ENCODE results near the gene PSMC4.
"Not testable (repeated sequence)": the region's sequence is repeated elsewhere in the genome, so short reads cannot be mapped to it uniquely, and the experiment has no call there.

Gene PSMC4

GRCh38 chr19:39949026-39949747, 21.8 kb upstream of the PSMC4 start:
- DNase-seq = no peak

DNA sequence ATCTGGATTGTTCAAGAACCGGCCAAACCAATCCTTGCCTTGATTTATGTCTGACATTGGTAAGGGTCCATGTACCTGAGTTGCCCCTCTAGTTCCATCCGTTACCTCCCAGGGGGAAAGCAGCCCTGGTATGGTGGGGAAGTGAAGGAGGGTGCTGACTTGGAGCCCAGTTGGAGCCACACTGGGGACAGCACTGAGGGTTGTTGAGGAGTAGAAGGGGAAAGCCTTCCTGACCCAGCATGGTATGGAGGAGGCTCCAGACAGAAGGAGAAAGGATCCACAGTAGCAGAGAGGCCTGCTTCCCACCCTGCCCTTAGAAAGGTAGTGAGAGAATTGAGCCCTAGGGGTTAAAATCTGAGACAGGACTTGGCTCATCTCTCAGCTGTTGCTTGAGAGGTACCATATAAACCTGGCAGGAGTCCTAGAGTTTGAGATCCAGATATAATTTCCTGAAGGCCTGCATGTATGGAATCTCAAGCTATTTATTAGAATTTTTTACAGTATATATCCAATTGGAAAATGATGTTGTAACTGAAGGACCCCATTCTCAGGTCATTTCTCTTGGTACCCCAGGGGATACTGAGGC, 19.8 kb upstream of the PSMC4 start:
- DNase-seq = no peak

DNA sequence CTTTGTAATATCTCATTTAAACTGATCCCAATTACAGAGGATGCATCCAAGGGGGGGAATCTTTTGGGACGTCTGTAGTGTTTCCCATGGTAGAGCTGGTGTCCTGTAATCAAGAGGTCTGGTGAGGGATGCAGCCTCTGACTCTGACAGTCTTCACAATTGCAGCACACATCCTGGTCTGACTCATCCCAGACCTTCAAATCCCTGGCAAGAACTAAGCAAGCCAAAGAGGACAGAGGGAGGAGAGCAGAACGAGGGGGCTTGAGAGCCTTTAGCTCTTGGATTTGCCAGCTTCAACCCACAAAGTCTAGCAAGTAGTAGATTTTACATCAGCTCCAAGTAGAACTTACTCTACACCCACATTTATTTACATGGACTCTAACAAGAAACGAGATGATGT, 19.3 kb upstream of the PSMC4 start:
- no peak for DNase-seq

DNA sequence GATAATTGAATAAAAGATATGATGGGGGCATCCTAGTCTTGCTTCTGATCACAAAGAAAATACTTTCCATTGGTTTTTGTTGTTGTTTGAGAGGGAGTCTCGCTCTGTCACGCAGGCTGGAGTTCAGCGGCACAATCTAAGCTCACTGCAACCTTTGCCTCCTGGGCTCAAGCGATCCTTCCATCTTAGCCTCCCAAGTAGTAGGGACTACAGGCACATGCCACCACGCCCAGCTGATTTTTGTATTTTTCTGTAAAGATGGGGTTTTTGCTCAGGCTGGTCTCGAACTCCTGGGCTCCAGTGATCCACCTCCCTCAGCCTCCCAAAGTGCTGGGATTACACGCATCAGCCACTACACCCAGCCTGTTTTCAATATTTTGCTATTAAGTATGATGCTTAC, 17.1 kb upstream of the PSMC4 start:
- no peak for DNase-seq

DNA sequence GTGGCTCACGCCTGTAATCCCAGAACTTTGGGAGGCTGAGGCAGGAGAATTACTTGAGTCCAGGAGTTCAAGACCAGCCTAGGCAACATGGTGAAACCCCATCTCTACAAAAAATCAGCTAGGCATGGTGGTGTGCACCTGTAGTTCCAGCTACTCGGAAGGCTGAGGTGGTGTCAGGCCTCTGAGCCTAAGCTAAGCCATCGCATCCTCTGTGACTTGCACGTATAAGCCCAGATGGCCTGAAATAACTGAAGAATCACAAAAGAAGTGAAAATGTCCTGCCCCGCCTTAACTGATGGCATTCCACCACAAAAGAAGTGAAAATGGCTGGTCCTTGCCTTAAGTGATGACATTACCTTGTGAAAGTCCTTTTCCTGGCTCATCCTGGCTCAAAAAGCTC, 13.1 kb upstream of the PSMC4 start:
- not testable (repeated sequence) for DNase-seq

- DNase-seq = not testable (repeated sequence)
These were observed 12.0 kb upstream of the PSMC4 start for GRCh38 chr19:39958942-39959341.

DNA sequence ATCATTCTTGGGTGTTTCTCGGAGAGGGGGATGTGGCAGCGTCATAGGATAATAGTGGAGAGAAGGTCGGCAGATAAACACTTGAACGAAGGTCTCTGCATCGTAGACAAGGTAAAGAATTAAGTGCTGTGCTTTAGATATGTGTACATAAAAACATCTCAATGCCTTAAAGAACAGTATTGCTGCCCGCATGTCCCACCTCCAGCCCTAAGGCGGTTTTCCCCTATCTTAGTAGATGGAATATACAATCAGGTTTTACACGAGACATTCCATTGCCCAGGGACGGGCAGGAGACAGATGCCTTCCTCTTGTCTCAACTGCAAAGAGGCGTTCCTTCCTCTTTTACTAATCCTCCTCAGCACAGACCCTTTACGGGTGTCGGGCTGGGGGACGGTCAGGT, 11.6 kb upstream of the PSMC4 start:
- DNase-seq = not testable (repeated sequence)

DNA sequence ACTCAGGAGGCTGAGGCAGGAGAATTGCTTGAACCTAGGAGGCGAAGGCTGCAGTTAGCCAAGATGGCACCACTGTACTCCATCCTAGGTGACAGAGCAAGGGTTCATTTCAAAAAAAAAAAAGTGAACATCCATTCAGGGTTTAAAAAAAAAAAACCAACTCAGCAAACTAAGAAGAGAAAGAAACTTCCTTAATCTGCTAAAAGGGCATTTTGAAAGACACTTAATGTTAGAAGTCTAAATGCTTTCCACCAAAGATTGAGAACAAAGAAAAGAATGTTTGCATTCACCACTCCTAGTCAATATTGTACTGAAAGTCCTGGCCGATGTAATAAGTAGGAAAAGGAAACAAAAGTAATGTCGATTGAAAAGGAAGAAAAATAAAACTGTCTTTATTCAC, 7.1 kb upstream of the PSMC4 start:
- DNase-seq = no peak

DNA sequence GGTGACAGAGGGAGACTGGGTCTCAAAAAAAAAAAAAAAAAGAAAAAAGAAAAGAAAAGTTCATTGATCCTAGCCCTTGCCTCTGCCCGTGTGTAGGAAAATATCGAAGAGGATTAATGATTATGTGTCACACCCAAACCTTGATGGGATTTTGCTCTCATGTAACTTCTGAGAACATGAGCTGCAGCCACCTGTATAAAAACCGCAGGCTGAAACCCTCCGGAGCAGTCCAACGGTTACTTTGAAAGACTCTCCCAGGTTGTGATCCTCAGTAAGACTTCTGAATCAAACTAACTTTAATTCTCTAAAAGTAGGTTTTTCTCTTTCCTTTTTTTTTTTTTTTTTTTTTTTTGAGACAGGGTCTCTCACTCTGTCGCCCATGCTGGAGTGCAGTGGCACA, 4.3 kb upstream of the PSMC4 start:
- DNase-seq = no peak

GRCh38 chr19:39967561-39967960, 3.4 kb upstream of the PSMC4 start:
- no peak for DNase-seq

DNA sequence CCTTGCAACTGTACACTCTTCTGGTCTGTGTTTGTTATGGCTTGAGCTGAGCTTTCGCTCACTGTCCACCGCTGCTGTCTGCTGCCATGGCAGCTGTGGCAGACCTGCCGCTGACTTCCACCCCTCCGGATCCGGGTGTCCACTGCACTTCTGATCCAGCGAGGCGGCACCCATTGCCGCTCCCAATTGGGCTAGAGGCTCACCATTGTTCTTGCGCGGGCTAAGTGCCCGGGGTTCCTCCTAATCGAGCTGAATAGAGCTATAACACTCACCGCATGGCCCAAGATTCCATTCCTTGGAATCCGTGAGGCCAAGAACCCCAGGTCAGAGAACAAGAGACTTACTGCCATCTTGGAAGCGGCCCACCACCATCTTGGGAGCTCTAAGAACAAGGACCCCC, 2.2 kb upstream of the PSMC4 start:
- DNase-seq = no peak

GRCh38 chr19:39969266-39969665, 1.7 kb upstream of the PSMC4 start:
- DNase-seq = peak; percentile 32

DNA sequence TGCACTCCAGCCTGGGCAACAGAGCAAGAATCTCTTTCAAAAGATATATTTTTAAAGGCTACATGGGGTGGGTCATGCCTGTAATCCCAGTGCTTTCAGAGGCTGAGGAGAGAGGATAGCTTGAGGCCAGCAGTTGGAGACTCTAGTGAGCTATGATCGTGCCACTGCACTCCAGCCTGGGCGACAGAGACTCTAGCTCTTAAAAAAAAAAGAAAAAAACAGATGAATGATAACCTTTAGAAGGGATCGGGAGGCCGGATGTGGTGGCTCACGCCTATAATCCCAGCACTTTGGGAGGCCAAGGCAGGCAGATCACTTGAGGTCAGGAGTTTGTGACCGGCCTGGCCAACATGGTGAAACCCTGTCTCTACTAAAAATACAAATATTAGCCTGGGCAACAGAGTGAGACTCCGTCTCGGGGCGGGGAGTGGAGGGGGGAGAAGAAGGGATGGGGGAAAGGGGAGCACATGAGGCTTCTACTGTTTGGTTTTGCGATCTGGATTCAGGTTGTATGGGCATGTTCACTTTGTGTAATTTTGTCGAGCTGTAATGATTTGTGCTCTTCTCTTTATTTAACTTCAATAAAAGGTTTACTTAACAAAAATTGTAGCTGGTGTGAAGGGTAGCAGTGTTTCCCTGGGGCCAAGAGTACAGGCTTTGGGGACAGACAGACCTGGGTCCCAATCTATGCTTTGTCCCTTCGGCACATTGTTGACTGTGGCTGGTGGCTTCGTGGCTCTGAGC, 1.1 kb upstream of the PSMC4 start:
- DNase-seq = no peak

DNA sequence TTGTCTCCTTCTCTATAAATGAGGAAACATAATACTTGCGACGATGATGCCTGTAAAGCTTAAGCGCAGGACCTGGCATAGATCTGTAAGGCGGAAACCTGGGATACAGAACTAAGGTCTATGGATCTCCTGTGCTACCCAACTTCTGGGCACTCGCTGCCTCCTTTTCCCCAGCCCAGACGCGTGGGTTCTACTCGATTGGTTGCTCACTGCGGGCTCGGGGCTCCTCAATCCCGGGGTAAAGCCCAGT, 615 bp upstream of the PSMC4 start:
- no peak for DNase-seq

DNA sequence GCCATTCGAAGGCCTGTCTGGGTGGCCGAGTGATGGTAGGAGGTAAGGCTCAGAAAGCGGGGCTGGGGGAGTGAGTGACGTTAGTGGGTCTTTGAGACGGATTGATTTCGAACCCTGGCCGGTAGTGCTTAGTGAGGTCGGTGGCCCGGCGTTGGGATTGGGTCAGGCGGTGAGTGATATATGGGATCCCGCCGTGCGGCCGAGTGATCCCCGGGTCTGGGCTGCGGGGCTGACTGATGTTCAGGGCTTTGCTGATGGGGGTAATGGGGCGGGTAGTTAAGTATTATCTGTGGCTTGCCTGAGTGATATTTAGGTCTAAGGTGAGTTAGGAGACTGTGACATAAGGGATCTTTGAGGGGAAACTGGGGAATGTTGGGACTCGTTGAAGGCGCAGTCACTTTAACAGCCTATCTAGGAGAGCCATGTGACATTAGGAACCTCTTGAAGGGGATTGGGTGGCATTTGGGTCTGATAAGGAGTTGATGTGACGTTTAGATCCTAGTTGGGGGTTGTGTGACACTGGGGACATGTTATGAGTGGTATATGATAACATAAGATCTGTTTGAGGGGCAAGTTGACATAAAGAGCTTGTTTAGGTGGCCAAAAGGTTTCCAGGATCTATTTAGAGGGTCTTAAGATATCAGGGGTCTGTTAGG, 543 bp downstream of the PSMC4 start:
- DNase-seq = peak; percentile 73

DNA sequence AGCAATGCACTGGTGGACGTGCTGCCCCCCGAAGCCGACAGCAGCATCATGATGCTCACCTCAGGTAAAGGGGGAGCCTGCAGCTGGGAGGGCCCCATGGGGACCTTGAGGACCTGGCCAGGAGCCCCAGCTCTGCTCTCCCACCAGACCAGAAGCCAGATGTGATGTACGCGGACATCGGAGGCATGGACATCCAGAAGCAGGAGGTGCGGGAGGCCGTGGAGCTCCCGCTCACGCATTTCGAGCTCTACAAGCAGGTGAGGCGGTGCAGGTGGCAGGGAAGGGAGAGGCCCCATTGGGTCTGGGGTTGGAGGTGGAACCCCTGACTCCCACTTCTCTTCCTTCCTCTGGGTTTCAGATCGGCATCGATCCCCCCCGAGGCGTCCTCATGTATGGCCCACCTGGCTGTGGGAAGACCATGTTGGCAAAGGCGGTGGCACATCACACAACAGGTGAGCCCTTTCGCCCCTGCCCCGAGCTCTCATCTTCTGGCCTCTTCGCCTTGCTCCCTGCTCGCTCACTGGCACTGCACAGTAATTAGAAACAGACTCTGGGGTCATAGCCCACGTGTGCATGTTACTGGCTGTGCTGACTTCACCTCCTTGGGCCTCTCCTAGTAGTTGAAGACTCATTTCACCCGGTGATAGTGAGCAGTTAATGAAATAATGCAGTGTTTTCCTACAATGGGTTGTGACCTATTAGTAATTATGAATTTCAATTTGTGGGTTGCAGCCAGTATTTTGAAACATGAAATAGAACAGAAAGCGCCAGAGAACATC, 3.6 kb downstream of the PSMC4 start:
- DNase-seq = no peak

DNA sequence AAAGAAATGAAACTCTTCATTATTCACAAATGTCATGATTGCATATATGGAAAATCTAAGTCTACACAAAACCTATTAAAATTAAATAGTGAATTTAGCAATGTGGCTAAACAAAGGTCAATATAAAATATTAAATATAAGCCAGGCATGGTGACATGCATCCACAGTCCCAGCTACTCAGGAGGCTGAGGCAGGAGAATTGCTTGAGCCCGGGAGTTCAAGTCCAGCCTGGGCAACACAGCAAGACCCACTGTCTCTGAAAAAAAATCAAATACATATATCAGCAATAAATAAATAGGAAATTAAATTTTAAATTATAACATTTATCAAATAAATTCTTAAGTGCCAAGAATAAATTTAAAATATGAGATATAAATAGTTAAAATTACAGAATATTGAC, 11.9 kb downstream of the PSMC4 start:
- DNase-seq = no peak

- DNase-seq = no peak
These were observed 12.8 kb downstream of the PSMC4 start for GRCh38 chr19:39983695-39984300.

DNA sequence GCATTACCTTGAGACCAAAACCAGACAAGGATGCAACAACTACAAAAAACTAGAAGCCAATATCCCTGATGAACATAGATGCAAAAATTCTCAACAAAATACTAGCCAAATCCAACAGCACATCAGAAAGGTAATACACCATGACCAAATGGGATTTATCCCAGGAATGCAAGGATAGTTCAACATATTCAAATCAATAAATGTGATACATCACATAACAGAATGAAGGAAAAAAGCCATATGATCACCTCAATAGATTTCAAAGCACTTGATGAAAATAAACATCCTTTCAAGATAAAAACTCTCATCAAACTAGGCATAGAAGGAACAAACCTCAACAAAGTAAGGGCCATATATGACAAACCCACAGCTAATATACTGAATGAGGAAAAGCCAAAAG, 15.7 kb downstream of the PSMC4 start:
- DNase-seq = no peak

- DNase-seq = no peak
These were observed 16.2 kb downstream of the PSMC4 start for GRCh38 chr19:39987167-39987566.

DNA sequence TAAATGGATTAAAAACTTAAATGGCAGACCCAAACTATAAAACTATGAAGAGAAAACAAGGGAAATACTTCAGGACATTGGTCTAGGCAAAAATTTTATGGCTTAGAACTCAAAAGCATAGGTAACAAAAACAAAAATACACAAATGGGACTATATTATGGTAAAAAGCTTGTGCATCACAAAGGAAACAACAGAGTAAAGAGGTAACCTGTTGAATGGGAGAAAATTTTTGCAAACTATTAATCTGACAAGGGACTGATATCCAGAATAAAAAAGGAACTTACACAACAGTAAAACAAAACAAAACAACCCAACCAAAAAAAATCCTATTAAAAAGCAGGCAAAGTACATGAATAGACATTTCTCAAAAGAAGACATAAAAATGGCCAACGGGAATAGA, 16.6 kb downstream of the PSMC4 start:
- no peak for DNase-seq

- no peak for DNase-seq
These were observed 22.6 kb downstream of the PSMC4 start for GRCh38 chr19:39993605-39994004.

DNA sequence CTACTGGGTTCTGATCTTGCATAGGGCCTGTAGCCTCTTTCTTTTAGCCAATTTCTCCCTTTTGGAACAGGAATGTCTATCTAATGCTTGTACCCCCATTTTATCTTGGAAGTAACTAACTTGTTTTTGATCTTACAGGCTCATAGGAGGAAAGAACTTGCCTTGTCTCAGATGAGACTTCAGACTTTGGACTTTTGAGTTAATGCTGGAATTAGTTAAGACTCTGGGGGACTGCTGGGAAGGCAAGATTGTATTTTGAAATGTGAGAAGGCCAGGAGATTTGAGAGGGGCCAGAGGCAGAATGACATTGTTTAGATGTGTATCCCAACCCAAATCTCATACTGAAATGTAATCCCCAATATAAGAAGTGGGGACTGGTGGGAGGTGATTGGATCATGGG, 23.4 kb downstream of the PSMC4 start:
- no peak for DNase-seq
